ENCODE data around the gene CRYBG1. TPM values are rescaled to one million over a fixed set of nuclear protein-coding genes. Genes with fewer than 3 reads are reported as not detected.

The CRYBG1 gene
- total RNA-seq, 2 donors from 2014 or later, result 2.5 to 2.7 TPM

- H3K36me3 Mint-ChIP-seq (ENCODE audit: low read depth), result no peaks in the 10 kb centered on the region
- WGBS, 2 experiments (ENCODE audit: insufficient coverage in 1 of 2, insufficient read length in 1 of 2), result 90% methylated on average over 1 of the region's 1 CpG; no CpG with 5 or more reads in 1 of the 2 experiments
- no peak overlapping the region for H3K4me3 Mint-ChIP-seq
- Histone ChIP-seq H3K27me3 (ENCODE audit: control insufficient read depth, insufficient read depth, low read length, poor library complexity, severe bottlenecking) (no peaks in the 10 kb centered on the region), H3K4me1 (ENCODE audit: control insufficient read depth, insufficient read depth, low read length) (no peaks in the 10 kb centered on the region), H3K36me3 (ENCODE audit: control insufficient read depth, insufficient read depth, low read length) (no peaks in the 10 kb centered on the region), H3K9ac (ENCODE audit: extremely low read depth, low read length, poor library complexity, severe bottlenecking) (no peak overlapping the region), H3K27ac (ENCODE audit: low read depth, low read length) (no peak overlapping the region), H3K9me3 (ENCODE audit: control insufficient read depth, low read length) (no peaks in the 10 kb centered on the region), H3K4me3 (ENCODE audit: low read length) (no peak overlapping the region)
- no peak for DNase-seq
- H3K4me1 Mint-ChIP-seq, result peaks cover 4% of the 10 kb centered on the region
- no peak for TF ChIP-seq CTCF (conservative IDR thresholded peaks at IDR 0.05)
- no peak overlapping the region for H3K27ac Mint-ChIP-seq
- H3K9me3 Mint-ChIP-seq, result peaks cover 2% of the 10 kb centered on the region
- H3K27me3 Mint-ChIP-seq (ENCODE audit: insufficient read depth), result peaks cover 35% of the 10 kb centered on the region
Observed at GRCh38 chr6:106486236-106486635, 125.7 kb downstream of the CRYBG1 start.

GRCh38 chr6:106488494-106489370 is 128.2 kb downstream of the CRYBG1 start:
- 56 to 82% methylated on average over 3 to 4 of the region's 4 CpGs for WGBS, 2 experiments (ENCODE audit: insufficient coverage in 1 of 2, insufficient read length in 1 of 2)
- Histone ChIP-seq H3K4me3 (ENCODE audit: low read length) (no peak overlapping the region), H3K9ac (ENCODE audit: extremely low read depth, low read length, poor library complexity, severe bottlenecking) (no peak overlapping the region), H3K27me3 (ENCODE audit: control insufficient read depth, insufficient read depth, low read length, poor library complexity, severe bottlenecking) (no peaks in the 10 kb centered on the region), H3K9me3 (ENCODE audit: control insufficient read depth, low read length) (no peaks in the 10 kb centered on the region), H3K36me3 (ENCODE audit: control insufficient read depth, insufficient read depth, low read length) (no peaks in the 10 kb centered on the region), H3K4me1 (ENCODE audit: control insufficient read depth, insufficient read depth, low read length) (no peaks in the 10 kb centered on the region), H3K27ac (ENCODE audit: low read depth, low read length) (no peak overlapping the region)
- Mint-ChIP-seq H3K27ac (no peak overlapping the region), H3K4me1 (peaks cover 4% of the 10 kb centered on the region), H3K36me3 (ENCODE audit: low read depth) (no peaks in the 10 kb centered on the region), H3K4me3 (no peak overlapping the region), H3K27me3 (ENCODE audit: insufficient read depth) (peaks cover 31% of the 10 kb centered on the region), H3K9me3 (no peaks in the 10 kb centered on the region)
- no peak for DNase-seq
- TF ChIP-seq CTCF (conservative IDR thresholded peaks at IDR 0.05), result no peak

GRCh38 chr6:106490030-106490429 is 129.5 kb downstream of the CRYBG1 start:
- Histone ChIP-seq H3K27ac (ENCODE audit: low read depth, low read length) (no peak overlapping the region), H3K9me3 (ENCODE audit: control insufficient read depth, low read length) (no peaks in the 10 kb centered on the region), H3K36me3 (ENCODE audit: control insufficient read depth, insufficient read depth, low read length) (no peaks in the 10 kb centered on the region), H3K4me3 (ENCODE audit: low read length) (no peak overlapping the region), H3K27me3 (ENCODE audit: control insufficient read depth, insufficient read depth, low read length, poor library complexity, severe bottlenecking) (no peaks in the 10 kb centered on the region), H3K4me1 (ENCODE audit: control insufficient read depth, insufficient read depth, low read length) (no peaks in the 10 kb centered on the region), H3K9ac (ENCODE audit: extremely low read depth, low read length, poor library complexity, severe bottlenecking) (no peak overlapping the region)
- H3K36me3 Mint-ChIP-seq (ENCODE audit: low read depth), result no peaks in the 10 kb centered on the region
- H3K4me3 Mint-ChIP-seq, result no peak overlapping the region
- 75% methylated on average over 1 of the region's 1 CpG; no CpG with 5 or more reads in 1 of the 2 experiments for WGBS, 2 experiments (ENCODE audit: insufficient coverage in 1 of 2, insufficient read length in 1 of 2)
- H3K9me3 Mint-ChIP-seq, result no peaks in the 10 kb centered on the region
- peaks cover 27% of the 10 kb centered on the region for H3K27me3 Mint-ChIP-seq (ENCODE audit: insufficient read depth)
- H3K4me1 Mint-ChIP-seq, result peaks cover 6% of the 10 kb centered on the region
- H3K27ac Mint-ChIP-seq, result no peak overlapping the region
- no peak for DNase-seq
- TF ChIP-seq CTCF (conservative IDR thresholded peaks at IDR 0.05), result no peak

Measured in endodermal cell (in vitro differentiated cells).